Ecto neural progenitor cell (in vitro differentiated cells): ENCODE data around the gene SGCE.
A peak's percentile ranks its signal among the peaks of the same experiment; 100 is the strongest.
"Not testable (repeated sequence)": the region's sequence is repeated elsewhere in the genome, so short reads cannot be mapped to it uniquely, and the experiment has no call there.

Experiments
- DNase-seq: peaks from one replicate; pipeline ENCODE4 v3.0.0-alpha.2; 2018; ENCODE audit warnings: low spot score

The SGCE gene, protein sequence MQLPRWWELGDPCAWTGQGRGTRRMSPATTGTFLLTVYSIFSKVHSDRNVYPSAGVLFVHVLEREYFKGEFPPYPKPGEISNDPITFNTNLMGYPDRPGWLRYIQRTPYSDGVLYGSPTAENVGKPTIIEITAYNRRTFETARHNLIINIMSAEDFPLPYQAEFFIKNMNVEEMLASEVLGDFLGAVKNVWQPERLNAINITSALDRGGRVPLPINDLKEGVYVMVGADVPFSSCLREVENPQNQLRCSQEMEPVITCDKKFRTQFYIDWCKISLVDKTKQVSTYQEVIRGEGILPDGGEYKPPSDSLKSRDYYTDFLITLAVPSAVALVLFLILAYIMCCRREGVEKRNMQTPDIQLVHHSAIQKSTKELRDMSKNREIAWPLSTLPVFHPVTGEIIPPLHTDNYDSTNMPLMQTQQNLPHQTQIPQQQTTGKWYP

GRCh38 chr7:94655848-94656657, at the start of gene SGCE:
Gene SGCE, minus strand, starts transcription at chr7:94656133. Its CDS starts 35 bp downstream, at chr7:94656098.
- DNase-seq = peak; percentile 90

DNA sequence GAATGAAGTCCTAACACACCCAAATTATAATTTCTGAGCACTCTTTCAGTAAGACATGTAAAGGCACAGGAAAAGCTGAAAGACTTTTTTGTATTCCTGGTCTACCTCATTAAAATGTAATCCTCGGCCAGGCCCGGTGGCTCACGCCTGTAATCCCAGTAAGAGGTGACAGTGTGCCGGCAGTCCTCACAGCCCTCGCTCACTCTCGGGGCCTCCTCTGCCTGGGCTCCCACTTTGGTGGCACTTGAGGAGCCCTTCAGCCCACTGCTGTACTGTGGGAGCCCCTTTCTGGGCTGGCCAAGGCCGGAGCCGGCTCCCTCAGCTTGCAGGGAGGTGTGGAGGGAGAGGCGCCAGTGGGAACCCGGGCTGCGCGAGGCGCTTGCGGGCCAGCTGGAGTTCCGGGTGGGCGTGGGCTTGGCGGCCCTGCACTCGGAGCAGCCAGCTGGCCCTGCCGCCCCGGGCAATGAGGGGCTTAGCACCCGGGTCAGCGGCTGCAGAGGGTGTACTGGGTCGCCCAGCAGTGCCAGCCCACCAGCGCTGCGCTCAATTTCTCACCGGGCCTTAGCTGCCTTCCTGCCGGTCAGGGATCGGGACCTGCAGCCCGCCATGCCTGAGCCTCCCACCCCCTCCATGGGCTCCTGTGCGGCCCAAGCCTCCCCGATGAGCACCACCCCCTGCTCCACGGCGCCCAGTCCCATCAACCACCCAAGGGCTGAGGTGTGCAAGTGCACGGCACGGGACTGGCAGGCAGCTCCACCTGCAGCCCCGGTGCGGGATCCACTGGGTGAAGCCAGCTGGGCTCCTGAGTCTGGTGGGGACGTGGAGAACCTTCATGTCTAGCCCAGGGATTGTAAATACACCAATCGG, 49.5 kb upstream of the SGCE start:
- DNase-seq = not testable (repeated sequence)

DNA sequence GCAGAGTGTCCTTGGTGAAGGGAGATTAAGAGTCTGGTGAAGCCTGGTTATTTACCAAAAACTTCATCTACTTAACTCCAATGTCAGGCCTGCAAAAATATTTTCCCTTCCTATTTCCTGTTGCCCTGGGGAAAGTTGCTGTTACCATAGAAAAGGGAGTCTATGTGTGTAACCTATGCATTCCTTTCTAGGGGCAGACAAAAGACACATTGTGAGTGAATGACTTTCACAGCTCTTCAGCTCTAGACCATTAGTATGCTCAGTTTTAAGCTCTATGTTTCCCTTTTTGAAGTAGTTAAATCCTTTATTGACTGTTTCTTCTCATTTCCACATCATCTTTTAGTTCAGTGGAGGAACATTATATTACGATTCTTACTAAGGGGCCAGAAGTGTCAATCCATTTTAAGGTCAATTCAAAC, 45.6 kb upstream of the SGCE start:
- DNase-seq = no peak

- no peak for DNase-seq
Observed at GRCh38 chr7:94700926-94701554, 45.1 kb upstream of the SGCE start.

GRCh38 chr7:94698275-94698674, 42.3 kb upstream of the SGCE start:
- DNase-seq = no peak

GRCh38 chr7:94697035-94697974, 41.4 kb upstream of the SGCE start:
- DNase-seq = no peak

DNA sequence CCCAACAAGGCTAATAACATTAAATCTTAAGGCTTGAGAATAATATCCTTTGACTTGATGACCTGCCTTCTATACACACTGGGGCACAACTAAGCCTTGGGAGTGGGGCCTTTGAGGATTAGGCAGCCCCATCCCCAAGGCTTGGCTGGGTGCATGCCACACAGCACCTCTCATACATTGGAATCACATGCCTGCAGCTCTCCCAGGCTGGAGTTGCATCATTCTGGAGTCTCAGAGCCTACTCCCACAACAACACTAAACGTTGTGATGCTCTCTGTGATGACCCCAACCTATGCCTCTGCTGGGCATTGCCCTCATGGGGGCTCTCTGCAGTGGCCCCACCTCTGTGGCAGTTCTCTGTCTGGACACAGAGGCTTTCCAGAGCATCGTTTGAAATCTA, 31.9 kb upstream of the SGCE start:
- no peak for DNase-seq

DNA sequence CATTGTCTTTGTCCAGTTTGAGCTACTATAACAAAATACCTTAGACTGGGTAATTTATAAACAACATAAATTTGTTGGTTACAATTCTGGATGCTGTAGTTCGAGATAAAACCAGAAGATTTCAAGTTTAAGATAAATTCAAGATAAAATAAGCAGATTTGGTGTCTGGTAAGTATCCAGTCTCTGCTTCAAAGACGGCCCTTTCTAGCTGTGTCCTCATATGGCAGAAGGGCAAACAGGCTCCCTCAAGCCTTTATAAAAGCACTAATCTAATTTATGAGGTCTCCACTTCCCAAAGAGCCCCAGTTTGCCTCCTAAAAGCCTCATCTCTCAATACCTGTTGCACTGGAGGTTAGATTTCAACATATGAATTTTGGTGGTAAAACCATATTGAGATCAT, 31.1 kb upstream of the SGCE start:
- no peak for DNase-seq

DNA sequence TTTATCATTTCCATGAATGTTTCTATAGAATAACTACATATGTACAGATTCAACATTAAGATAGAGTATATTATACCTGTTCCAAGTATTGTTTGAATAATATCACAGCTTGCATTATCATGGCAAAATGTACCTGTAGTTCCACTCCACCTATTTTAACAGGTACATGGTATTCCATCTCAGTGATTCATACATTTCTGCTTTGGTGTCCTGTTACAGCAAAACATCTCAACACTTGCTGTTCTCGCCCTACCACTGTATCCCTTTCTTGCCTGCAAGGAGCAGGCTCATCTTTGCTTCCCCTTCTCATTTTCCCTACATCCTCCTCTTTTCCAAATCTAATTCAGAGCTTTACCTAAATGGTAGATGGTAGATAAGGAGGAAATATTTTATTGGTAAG, 27.1 kb upstream of the SGCE start:
- DNase-seq = no peak

- no peak for DNase-seq
Observed at GRCh38 chr7:94679358-94679757, 23.4 kb upstream of the SGCE start.

DNA sequence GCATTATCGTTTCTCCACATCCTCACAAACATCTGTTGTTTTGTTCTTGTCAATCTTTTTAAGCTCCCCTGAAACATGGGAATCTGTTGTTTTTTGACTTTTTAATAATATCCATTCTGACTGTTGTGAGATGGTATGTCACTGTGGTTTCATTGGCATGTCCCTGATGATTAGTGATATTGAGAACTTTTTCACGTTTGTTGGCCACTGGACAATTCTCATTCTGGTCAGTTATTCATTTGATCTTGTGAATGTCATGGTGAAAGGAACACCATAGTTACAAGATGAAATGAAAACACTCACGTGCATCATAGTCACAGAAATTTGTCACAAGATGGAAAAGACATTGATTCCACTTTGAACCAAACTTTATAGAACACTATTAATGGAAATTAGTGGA, 20.5 kb upstream of the SGCE start:
- no peak for DNase-seq

DNA sequence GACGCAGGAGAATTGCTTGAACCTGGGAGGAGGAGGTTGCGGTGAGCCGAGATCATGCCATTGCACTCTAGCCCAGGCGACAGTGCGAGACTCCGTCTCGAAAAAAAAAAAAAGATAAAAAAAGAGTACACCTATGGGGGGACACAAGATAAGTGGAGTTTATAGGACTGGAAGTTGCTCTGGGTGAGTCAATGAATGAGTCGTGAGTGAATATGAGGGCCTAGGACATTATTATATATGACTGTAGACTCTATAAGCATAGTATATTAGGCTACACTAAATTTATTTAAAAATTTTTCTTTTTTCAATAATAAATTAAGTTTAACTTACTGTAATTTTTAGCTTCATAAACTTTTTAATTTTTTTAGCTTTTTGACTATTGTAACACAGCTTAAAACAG, 19.4 kb upstream of the SGCE start:
- no peak for DNase-seq

DNA sequence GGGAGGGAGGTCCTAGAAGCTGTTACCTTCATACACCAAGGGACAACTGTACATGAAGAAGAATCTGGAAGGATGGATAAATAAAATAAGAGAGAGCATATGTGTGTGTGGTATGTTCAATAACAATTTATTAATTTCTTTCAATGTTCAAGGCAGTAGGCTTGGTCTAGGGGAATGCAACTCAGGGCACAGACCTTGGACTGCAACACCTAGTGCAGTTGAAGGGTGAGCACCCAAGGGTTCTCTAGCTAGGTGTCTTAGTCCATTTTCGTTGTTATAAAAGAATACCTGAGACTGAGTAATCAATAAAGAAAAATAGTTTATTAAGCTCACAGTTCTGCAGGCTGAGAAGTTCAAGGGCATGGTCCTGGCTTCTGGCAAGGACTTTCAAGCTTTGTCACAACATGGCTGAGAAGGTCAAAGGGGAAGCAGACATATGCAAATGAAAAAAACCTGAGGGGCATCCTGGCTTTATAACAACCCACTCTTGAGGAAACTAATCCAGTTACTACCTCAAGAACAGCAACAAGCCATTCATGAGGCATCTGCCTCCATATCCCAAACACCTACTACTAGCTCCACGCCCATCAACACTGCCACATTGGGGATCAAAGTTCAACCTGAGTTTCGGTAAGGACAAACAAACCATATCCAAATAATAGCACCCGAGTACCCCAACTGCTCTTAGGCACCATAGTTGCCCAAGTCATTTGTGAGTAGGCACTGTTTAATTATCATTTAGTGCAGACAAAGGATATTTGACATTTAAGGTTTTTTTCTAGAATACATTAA, 15.7 kb upstream of the SGCE start:
- DNase-seq = no peak

DNA sequence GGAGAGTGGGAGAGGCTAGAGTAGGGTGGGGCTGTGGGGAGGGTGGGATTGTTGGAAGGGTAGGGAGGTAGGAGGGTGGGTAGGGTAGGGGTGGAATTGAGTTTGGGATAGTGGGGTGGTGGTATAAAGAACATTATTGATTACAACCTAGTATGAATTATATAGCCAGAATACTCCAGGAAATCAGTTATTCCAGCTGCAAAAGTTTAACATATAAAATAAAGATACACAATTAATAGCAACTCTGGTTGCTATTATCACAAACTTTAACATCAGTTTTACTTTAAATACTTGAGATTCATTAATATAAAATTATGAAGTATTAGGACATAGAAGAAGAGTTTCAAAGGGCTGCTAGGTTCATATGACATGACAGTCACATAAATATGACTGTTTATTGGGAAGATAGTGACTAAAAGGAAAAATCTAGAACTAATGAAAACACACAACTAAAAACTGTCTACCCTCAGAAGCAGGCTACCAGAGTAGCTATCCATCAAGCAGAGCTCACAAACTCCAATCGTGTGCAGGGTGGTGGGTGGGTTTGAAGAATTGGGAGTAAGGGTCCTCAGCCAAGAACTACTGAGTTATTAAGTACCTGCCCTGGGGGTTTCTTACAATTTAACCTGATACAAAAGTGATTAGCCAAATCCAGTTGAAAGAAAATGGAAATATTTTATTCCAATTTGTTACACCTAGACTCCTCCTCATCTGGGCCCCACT, 14.0 kb upstream of the SGCE start:
- no peak for DNase-seq

GRCh38 chr7:94666879-94667587, 11.1 kb upstream of the SGCE start:
- no peak for DNase-seq

GRCh38 chr7:94665426-94665825, 9.5 kb upstream of the SGCE start:
- no peak for DNase-seq

- DNase-seq = no peak
Observed at GRCh38 chr7:94664023-94664422, 8.1 kb upstream of the SGCE start.

- DNase-seq = no peak
Observed at GRCh38 chr7:94662548-94662947, 6.6 kb upstream of the SGCE start.

- DNase-seq = no peak
Observed at GRCh38 chr7:94660006-94660405, 4.1 kb upstream of the SGCE start.
